Loucy (cell line): ENCODE measurements around the gene OLFM3.

Experiments
- H2AFZ ChIP-seq: fragments of 200-600 bp; sonication (generic); 2 replicates; pipeline ENCODE4 v1.6.0; 2016; ENCODE audit warnings: antibody characterized with exemption, mild to moderate bottlenecking, low read length, moderate library complexity
- H3F3A ChIP-seq: fragments of 200-600 bp; 2 replicates; pipeline ENCODE4 v1.6.0; 2016; ENCODE audit warnings: antibody characterized with exemption, low read depth, mild to moderate bottlenecking
- H3K27me3 ChIP-seq: fragments of 200-600 bp; sonication (generic); 2 replicates; pipeline ENCODE4 v1.6.1; 2014; ENCODE audit warnings: low read length, mild to moderate bottlenecking; ENCODE audit not compliant: insufficient read depth, poor library complexity, severe bottlenecking
- H3K36me3 ChIP-seq: fragments of 200-600 bp; sonication (generic); 2 replicates; pipeline ENCODE4 v1.6.1; 2016; ENCODE audit warnings: low read length; ENCODE audit not compliant: insufficient read depth
- H3K4me1 ChIP-seq: fragments of 200-600 bp; sonication (generic); 2 replicates; pipeline ENCODE4 v1.5.1; 2014; ENCODE audit warnings: low read length, mild to moderate bottlenecking; ENCODE audit not compliant: insufficient read depth, poor library complexity, severe bottlenecking
- H3K4me2 ChIP-seq: fragments of 200-600 bp; sonication (generic); 2 replicates; pipeline ENCODE4 v1.6.0; 2014; ENCODE audit warnings: antibody characterized with exemption, low read length, low read depth, mild to moderate bottlenecking; ENCODE audit not compliant: poor library complexity, severe bottlenecking
- H3K4me3 ChIP-seq: fragments of 200-600 bp; sonication (generic); 2 replicates; pipeline ENCODE4 v1.5.1; 2014; ENCODE audit warnings: low read length, mild to moderate bottlenecking, mixed read lengths; ENCODE audit not compliant: poor library complexity, severe bottlenecking
- H3K79me2 ChIP-seq: fragments of 200-600 bp; sonication (generic); 2 replicates; pipeline ENCODE4 v1.6.1; 2014; ENCODE audit warnings: low read length; ENCODE audit not compliant: insufficient read depth
- H3K9ac ChIP-seq: fragments of 200-600 bp; sonication (generic); 2 replicates; pipeline ENCODE4 v1.6.0; 2014; ENCODE audit warnings: mild to moderate bottlenecking, low read depth, low read length, moderate library complexity; ENCODE audit not compliant: poor library complexity, severe bottlenecking
- H3K9me2 ChIP-seq: fragments of 200-600 bp; sonication (generic); replicated peaks from 2 replicates; pipeline ENCODE4 v1.6.1; 2016; ENCODE audit warnings: low read depth, low read length, mixed read lengths
- H3K9me3 ChIP-seq: fragments of 200-600 bp; sonication (generic); 2 replicates; pipeline ENCODE4 v1.6.1; 2014; ENCODE audit warnings: mild to moderate bottlenecking, antibody characterized with exemption, low read length, low read depth; ENCODE audit not compliant: insufficient read depth
- H4K20me1 ChIP-seq: fragments of 200-600 bp; sonication (generic); 2 replicates; pipeline ENCODE4 v1.6.0; 2014; ENCODE audit warnings: antibody characterized with exemption, low read length, mild to moderate bottlenecking; ENCODE audit not compliant: insufficient read depth, poor library complexity, severe bottlenecking
- CTCF ChIP-seq: fragments of 200-600 bp; sonication (generic); conservative IDR thresholded peaks from 2 replicates; pipeline ENCODE4 v1.5.1; 2014; ENCODE audit warnings: mild to moderate bottlenecking, antibody characterized with exemption, low read length
- EZH2phosphoT487 ChIP-seq: fragments of 200-600 bp; IDR thresholded peaks from 2 replicates; pipeline ENCODE4 v1.6.1; 2018; ENCODE audit warnings: antibody characterized with exemption, mild to moderate bottlenecking, moderate library complexity, borderline replicate concordance

OLFM3 gene

DNA sequence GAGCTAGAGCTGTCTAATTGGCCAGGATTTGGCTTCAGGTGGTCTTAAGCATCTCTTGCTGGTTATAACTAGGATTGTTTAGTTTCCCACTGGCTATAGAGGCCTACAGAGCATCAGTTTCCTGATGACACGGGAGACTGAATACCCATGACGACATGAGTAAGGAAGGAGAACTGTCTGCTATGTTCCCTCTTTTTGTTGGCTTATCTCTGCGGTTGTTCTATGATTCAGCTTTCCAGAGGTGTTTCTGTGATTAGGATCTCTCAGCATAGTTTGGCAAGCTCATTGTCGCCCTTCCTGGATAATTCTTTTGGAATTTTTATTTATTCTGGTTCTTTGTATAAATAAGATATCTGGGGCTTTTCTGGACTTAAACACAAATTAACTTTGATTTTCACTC is 163.4 kb downstream of the OLFM3 start:
- no peaks in the 10 kb centered on the region for H3K9me2 ChIP-seq
- no peaks in the 10 kb centered on the region for H3K27me3 ChIP-seq
- no peaks in the 10 kb centered on the region for H3K36me3 ChIP-seq
- H2AFZ ChIP-seq = no peak overlapping the region
- H3F3A ChIP-seq = no peaks in the 10 kb centered on the region
- no peaks in the 10 kb centered on the region for H3K4me1 ChIP-seq
- no peaks in the 10 kb centered on the region for H3K79me2 ChIP-seq
- no peak overlapping the region for H3K4me2 ChIP-seq
- no peaks in the 10 kb centered on the region for H4K20me1 ChIP-seq
- no peak for TF ChIP-seq CTCF
- no peak for TF ChIP-seq EZH2phosphoT487
- H3K9me3 ChIP-seq = no peaks in the 10 kb centered on the region
- no peak overlapping the region for H3K9ac ChIP-seq
- H3K4me3 ChIP-seq = no peak overlapping the region

DNA sequence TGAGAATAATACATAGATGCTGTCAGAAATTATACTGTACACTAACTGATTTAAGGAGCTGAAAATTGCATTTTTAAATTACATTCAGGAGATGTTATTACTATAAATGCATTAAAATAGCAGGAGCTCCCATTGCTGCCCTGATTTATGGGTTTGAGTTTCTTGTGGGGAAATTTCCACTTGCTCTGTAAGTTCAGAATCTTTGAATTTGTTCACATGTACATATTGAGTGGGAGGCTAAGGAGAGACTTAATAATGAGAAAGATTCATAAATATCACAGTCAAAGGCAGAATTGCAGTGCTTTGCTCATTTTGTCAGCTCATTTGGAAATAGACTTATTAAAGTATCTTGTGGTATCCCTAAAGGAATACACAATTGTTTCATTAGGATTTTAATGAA is 170.3 kb downstream of the OLFM3 start:
- no peaks in the 10 kb centered on the region for H3K9me2 ChIP-seq
- no peak overlapping the region for H3K4me2 ChIP-seq
- no peaks in the 10 kb centered on the region for H3K79me2 ChIP-seq
- no peak overlapping the region for H3K9ac ChIP-seq
- H3K36me3 ChIP-seq = no peaks in the 10 kb centered on the region
- TF ChIP-seq EZH2phosphoT487 = no peak
- no peaks in the 10 kb centered on the region for H3F3A ChIP-seq
- no peaks in the 10 kb centered on the region for H3K9me3 ChIP-seq
- no peaks in the 10 kb centered on the region for H4K20me1 ChIP-seq
- no peaks in the 10 kb centered on the region for H3K4me1 ChIP-seq
- H2AFZ ChIP-seq = no peak overlapping the region
- no peak overlapping the region for H3K4me3 ChIP-seq
- no peaks in the 10 kb centered on the region for H3K27me3 ChIP-seq

GRCh38 chr1:101820071-101820470 is 176.7 kb downstream of the OLFM3 start:
- no peaks in the 10 kb centered on the region for H3K9me2 ChIP-seq
- H3K4me1 ChIP-seq = no peaks in the 10 kb centered on the region
- no peak overlapping the region for H3K4me2 ChIP-seq
- H3K36me3 ChIP-seq = no peaks in the 10 kb centered on the region
- H4K20me1 ChIP-seq = no peaks in the 10 kb centered on the region
- no peaks in the 10 kb centered on the region for H3K27me3 ChIP-seq
- H3F3A ChIP-seq = no peaks in the 10 kb centered on the region
- TF ChIP-seq EZH2phosphoT487 (no peak), CTCF (peak; percentile 87)
- no peak overlapping the region for H3K9ac ChIP-seq
- no peak overlapping the region for H2AFZ ChIP-seq
- no peak overlapping the region for H3K4me3 ChIP-seq
- no peaks in the 10 kb centered on the region for H3K9me3 ChIP-seq
- no peaks in the 10 kb centered on the region for H3K79me2 ChIP-seq

DNA sequence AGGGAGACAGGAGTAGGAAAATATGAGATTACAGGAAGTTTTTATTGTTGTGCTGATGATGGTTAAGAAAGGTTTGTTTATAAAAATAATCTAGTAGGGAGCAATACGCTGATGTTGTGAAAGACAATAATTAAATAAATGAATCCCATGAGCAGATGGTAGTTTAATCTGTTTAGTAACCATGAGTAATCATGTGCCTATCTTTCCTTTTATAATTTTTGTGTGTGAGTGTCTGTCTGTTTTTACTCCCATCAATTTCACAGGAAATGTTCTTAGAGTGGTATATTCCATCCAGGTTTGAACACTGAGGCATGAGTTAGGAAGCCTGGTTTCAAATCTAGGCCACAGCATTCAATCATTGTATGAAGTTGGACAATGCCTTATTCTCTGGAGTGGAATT is 180.5 kb downstream of the OLFM3 start:
- H3K4me2 ChIP-seq = no peak overlapping the region
- TF ChIP-seq EZH2phosphoT487 (no peak), CTCF (no peak)
- no peaks in the 10 kb centered on the region for H3K9me3 ChIP-seq
- no peaks in the 10 kb centered on the region for H3F3A ChIP-seq
- no peaks in the 10 kb centered on the region for H3K27me3 ChIP-seq
- no peak overlapping the region for H3K9ac ChIP-seq
- no peak overlapping the region for H3K4me3 ChIP-seq
- no peak overlapping the region for H2AFZ ChIP-seq
- H3K9me2 ChIP-seq = no peaks in the 10 kb centered on the region
- H3K4me1 ChIP-seq = peaks cover 4% of the 10 kb centered on the region
- H4K20me1 ChIP-seq = no peaks in the 10 kb centered on the region
- H3K36me3 ChIP-seq = no peaks in the 10 kb centered on the region
- H3K79me2 ChIP-seq = no peaks in the 10 kb centered on the region
